IMR-90 (cell line): ENCODE data around the gene NCOR1.

Experiments used
- BHLHE40 ChIP-seq: fragments of 150-350 bp; IDR thresholded peaks from 2 replicates; pipeline ENCODE4 v1.6.1; 2016; ENCODE audit warnings: mild to moderate bottlenecking, low read depth, low read length
- CEBPB ChIP-seq: IDR thresholded peaks from 2 replicates; pipeline ENCODE4 v1.6.1; 2012; ENCODE audit warnings: low read depth, low read length, improper control_type of control experiment
- FOS ChIP-seq: fragments of 150-350 bp; IDR thresholded peaks from 2 replicates; pipeline ENCODE4 v1.6.1; 2016; ENCODE audit warnings: low read depth, low read length
- MAFK ChIP-seq: IDR thresholded peaks from 2 replicates; pipeline ENCODE4 v1.6.1; 2012; ENCODE audit warnings: low read depth, low read length, improper control_type of control experiment
- MAZ ChIP-seq: IDR thresholded peaks from 2 replicates; pipeline ENCODE4 v1.6.1; 2012; ENCODE audit warnings: low read depth, mild to moderate bottlenecking, low read length, improper control_type of control experiment, moderate library complexity, borderline replicate concordance
- MXI1 ChIP-seq: IDR thresholded peaks from 2 replicates; pipeline ENCODE4 v1.6.1; 2012; ENCODE audit warnings: low read depth, mild to moderate bottlenecking, low read length, moderate library complexity, borderline replicate concordance
- NFE2L2 ChIP-seq: fragments of 150-350 bp; IDR thresholded peaks from 2 replicates; pipeline ENCODE4 v1.6.1; 2016; ENCODE audit warnings: low read depth, mild to moderate bottlenecking, low read length
- POLR2A ChIP-seq: IDR thresholded peaks from 2 replicates; pipeline ENCODE4 v1.6.1; 2012; ENCODE audit warnings: mild to moderate bottlenecking, low read depth, low read length
- RAD21 ChIP-seq: IDR thresholded peaks from 2 replicates; pipeline ENCODE4 v1.6.1; 2012; ENCODE audit warnings: low read length, improper control_type of control experiment
- RCOR1 ChIP-seq: IDR thresholded peaks from 2 replicates; pipeline ENCODE4 v1.6.1; 2012; ENCODE audit warnings: mild to moderate bottlenecking, low read length, improper control_type of control experiment; ENCODE audit not compliant: insufficient replicate concordance
- RFX5 ChIP-seq: IDR thresholded peaks from 2 replicates; pipeline ENCODE4 v1.8.0; 2012; ENCODE audit warnings: low read depth, mild to moderate bottlenecking, low read length, moderate library complexity
- SMC3 ChIP-seq: fragments of 150-350 bp; IDR thresholded peaks from 2 replicates; pipeline ENCODE4 v1.6.1; 2016; ENCODE audit warnings: low read depth, mild to moderate bottlenecking, antibody characterized with exemption, low read length, moderate library complexity
- TF ChIP-seq, protein P1 (sequence below): conservative IDR thresholded peaks from 2 replicates; pipeline ENCODE4 v1.5.1; 2012; ENCODE audit warnings: mild to moderate bottlenecking, low read depth, low read length, improper control_type of control experiment
- TF ChIP-seq, protein P2 (sequence below): fragments of 150-350 bp; IDR thresholded peaks from 2 replicates; pipeline ENCODE4 v1.6.1; 2016; ENCODE audit warnings: low read depth, mild to moderate bottlenecking, low read length, moderate library complexity, borderline replicate concordance

DNA sequence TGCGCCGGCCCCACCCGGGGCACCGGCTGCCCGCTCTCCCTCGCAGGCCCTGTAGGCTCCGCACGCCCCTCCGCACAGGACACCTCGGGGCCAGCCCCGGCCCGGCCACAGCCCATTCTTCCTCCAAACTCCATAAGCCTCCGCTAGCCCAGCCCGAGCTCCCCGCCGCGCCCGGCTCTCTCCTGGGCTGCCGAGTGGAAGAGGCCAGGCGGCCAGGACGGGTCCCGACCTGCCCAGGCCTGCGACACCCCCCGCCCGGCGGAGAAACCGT lies 397 bp downstream of the NCOR1 start:
- TF ChIP-seq POLR2A, result no peak
- TF ChIP-seq, protein P1, sequence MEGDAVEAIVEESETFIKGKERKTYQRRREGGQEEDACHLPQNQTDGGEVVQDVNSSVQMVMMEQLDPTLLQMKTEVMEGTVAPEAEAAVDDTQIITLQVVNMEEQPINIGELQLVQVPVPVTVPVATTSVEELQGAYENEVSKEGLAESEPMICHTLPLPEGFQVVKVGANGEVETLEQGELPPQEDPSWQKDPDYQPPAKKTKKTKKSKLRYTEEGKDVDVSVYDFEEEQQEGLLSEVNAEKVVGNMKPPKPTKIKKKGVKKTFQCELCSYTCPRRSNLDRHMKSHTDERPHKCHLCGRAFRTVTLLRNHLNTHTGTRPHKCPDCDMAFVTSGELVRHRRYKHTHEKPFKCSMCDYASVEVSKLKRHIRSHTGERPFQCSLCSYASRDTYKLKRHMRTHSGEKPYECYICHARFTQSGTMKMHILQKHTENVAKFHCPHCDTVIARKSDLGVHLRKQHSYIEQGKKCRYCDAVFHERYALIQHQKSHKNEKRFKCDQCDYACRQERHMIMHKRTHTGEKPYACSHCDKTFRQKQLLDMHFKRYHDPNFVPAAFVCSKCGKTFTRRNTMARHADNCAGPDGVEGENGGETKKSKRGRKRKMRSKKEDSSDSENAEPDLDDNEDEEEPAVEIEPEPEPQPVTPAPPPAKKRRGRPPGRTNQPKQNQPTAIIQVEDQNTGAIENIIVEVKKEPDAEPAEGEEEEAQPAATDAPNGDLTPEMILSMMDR, result no peak
- TF ChIP-seq CEBPB, result no peak
- TF ChIP-seq RAD21, result no peak
- TF ChIP-seq BHLHE40, result no peak
- no peak for TF ChIP-seq RFX5
- TF ChIP-seq SMC3, result no peak
- TF ChIP-seq MXI1, result no peak
- TF ChIP-seq, protein P2, sequence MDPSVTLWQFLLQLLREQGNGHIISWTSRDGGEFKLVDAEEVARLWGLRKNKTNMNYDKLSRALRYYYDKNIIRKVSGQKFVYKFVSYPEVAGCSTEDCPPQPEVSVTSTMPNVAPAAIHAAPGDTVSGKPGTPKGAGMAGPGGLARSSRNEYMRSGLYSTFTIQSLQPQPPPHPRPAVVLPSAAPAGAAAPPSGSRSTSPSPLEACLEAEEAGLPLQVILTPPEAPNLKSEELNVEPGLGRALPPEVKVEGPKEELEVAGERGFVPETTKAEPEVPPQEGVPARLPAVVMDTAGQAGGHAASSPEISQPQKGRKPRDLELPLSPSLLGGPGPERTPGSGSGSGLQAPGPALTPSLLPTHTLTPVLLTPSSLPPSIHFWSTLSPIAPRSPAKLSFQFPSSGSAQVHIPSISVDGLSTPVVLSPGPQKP, result no peak
- no peak for TF ChIP-seq MAZ
- TF ChIP-seq NFE2L2, result no peak
- TF ChIP-seq FOS, result no peak
- TF ChIP-seq RCOR1, result no peak
- no peak for TF ChIP-seq MAFK
